SU-DHL-6 (cell line): Measurements from ENCODE around the gene SRA1.

Experiments
- H2AFZ ChIP-seq: fragments of 200-600 bp; sonication (generic); 2 replicates; pipeline ENCODE4 v1.6.1; 2014; ENCODE audit warnings: low read depth, mild to moderate bottlenecking, moderate library complexity, mixed read lengths, antibody characterized with exemption, low read length; ENCODE audit not compliant: severe bottlenecking
- H3F3A ChIP-seq: fragments of 200-600 bp; shearing (Covaris generic); 2 replicates; pipeline ENCODE4 v1.6.0; 2016; ENCODE audit warnings: antibody characterized with exemption, mild to moderate bottlenecking; ENCODE audit not compliant: insufficient read depth
- H3K27ac ChIP-seq: fragments of 200-600 bp; sonication (generic); 2 replicates; pipeline ENCODE4 v1.5.1; 2016; ENCODE audit warnings: low read depth, mild to moderate bottlenecking, low read length, moderate library complexity, mixed read lengths
- H3K27me3 ChIP-seq: fragments of 200-600 bp; sonication (generic), shearing (Covaris generic); 2 replicates; pipeline ENCODE4 v1.6.0; 2014; ENCODE audit warnings: mild to moderate bottlenecking, low read length
- H3K36me3 ChIP-seq: fragments of 200-600 bp; sonication (generic); 2 replicates; pipeline ENCODE4 v1.6.1; 2014; ENCODE audit warnings: mild to moderate bottlenecking, low read length, mixed read lengths
- H3K4me2 ChIP-seq: fragments of 300-600, 200-600 bp; shearing (Covaris generic), sonication (generic); 2 replicates; pipeline ENCODE4 v1.6.0; 2014; ENCODE audit warnings: low read length, low read depth, mild to moderate bottlenecking; ENCODE audit not compliant: poor library complexity, severe bottlenecking
- H3K4me3 ChIP-seq: fragments of 200-600 bp; sonication (generic); 2 replicates; pipeline ENCODE4 v1.5.1; 2014; ENCODE audit warnings: antibody characterized with exemption, low read length, mild to moderate bottlenecking, mixed read lengths; ENCODE audit not compliant: insufficient read depth, poor library complexity, severe bottlenecking
- H3K79me2 ChIP-seq: fragments of 200-600 bp; sonication (generic); 2 replicates; pipeline ENCODE4 v1.6.1; 2014; ENCODE audit warnings: mild to moderate bottlenecking, low read length, moderate library complexity; ENCODE audit not compliant: insufficient read depth
- H3K9ac ChIP-seq: fragments of 200-600 bp; sonication (generic); 2 replicates; pipeline ENCODE4 v1.7.0; 2014; ENCODE audit warnings: mild to moderate bottlenecking, low read length
- H3K9me2 ChIP-seq: fragments of 200-600 bp; sonication (generic); replicated peaks from 2 replicates; pipeline ENCODE4 v1.6.1; 2014; ENCODE audit warnings: low read length; ENCODE audit not compliant: insufficient read depth
- H3K9me3 ChIP-seq: fragments of 200-600 bp; sonication (generic); 2 replicates; pipeline ENCODE4 v1.6.1; 2014; ENCODE audit warnings: low read length, mixed read lengths; ENCODE audit not compliant: insufficient read depth
- H4K20me1 ChIP-seq: fragments of 200-600 bp; sonication (generic); 2 replicates; pipeline ENCODE4 v1.6.1; 2014; ENCODE audit warnings: low read depth, mild to moderate bottlenecking, antibody characterized with exemption, low read length, moderate library complexity, mixed read lengths
- CTCF ChIP-seq: fragments of 200-600 bp; sonication (generic); IDR thresholded peaks from one replicate; pipeline ENCODE4 v1.5.1; 2017; ENCODE audit warnings: antibody characterized with exemption, mild to moderate bottlenecking, low read length, moderate library complexity; ENCODE audit not compliant: insufficient read depth, poor library complexity, severe bottlenecking
- EZH2phosphoT487 ChIP-seq: fragments of 200-600 bp; sonication (generic), shearing (Covaris generic); conservative IDR thresholded peaks from 2 replicates; pipeline ENCODE4 v1.6.1; 2018; ENCODE audit warnings: mild to moderate bottlenecking, antibody characterized with exemption, low read length, moderate library complexity, mixed read lengths

Gene SRA1

GRCh38 chr5:140557136-140557805 is at the start of gene SRA1:
Gene SRA1, minus strand, starts transcription at chr5:140557473. Its CDS starts 21 bp downstream, at chr5:140557452.
- Histone ChIP-seq H3K27me3 (no peaks in the 10 kb centered on the region), H3K36me3 (0 out of 2 replicates have a peak, but pooled peaks cover 3% of the 10 kb centered on the region), H3K4me3 (peak within 1 kb of the TSS; percentile 97), H3K9me3 (no peaks in the 10 kb centered on the region), H3K9me2 (no peaks in the 10 kb centered on the region), H3K9ac (peak within 1 kb of the TSS; percentile 94), H4K20me1 (no peaks in the 10 kb centered on the region), H3F3A (no peaks in the 10 kb centered on the region), H3K27ac (peak within 1 kb of the TSS; percentile 70), H3K4me2 (peak within 1 kb of the TSS; percentile 88), H2AFZ (peak within 1 kb of the TSS; percentile 46), H3K79me2 (peaks cover 45% of the 10 kb centered on the region)
- TF ChIP-seq EZH2phosphoT487 = no peak
- TF ChIP-seq CTCF = no peak

- no peaks in the 10 kb centered on the region for H3K79me2 ChIP-seq
- H2AFZ ChIP-seq = no peak overlapping the region
- no peaks in the 10 kb centered on the region for H3K9me2 ChIP-seq
- no peak overlapping the region for H3K4me2 ChIP-seq
- H3K9me3 ChIP-seq = no peaks in the 10 kb centered on the region
- no peaks in the 10 kb centered on the region for H4K20me1 ChIP-seq
- TF ChIP-seq CTCF (no peak), EZH2phosphoT487 (no peak)
- no peak overlapping the region for H3K4me3 ChIP-seq
- no peaks in the 10 kb centered on the region for H3K36me3 ChIP-seq
- no peak overlapping the region for H3K9ac ChIP-seq
- no peaks in the 10 kb centered on the region for H3F3A ChIP-seq
- H3K27me3 ChIP-seq = no peaks in the 10 kb centered on the region
- no peak overlapping the region for H3K27ac ChIP-seq
Measured at GRCh38 chr5:140607031-140607430, 49.8 kb upstream of the SRA1 start.

GRCh38 chr5:140605879-140606278 is 48.6 kb upstream of the SRA1 start:
- H4K20me1 ChIP-seq = no peaks in the 10 kb centered on the region
- no peaks in the 10 kb centered on the region for H3K27me3 ChIP-seq
- H3K9me2 ChIP-seq = no peaks in the 10 kb centered on the region
- H3K4me2 ChIP-seq = no peak overlapping the region
- H3K79me2 ChIP-seq = no peaks in the 10 kb centered on the region
- no peak overlapping the region for H3K9ac ChIP-seq
- no peaks in the 10 kb centered on the region for H3K9me3 ChIP-seq
- no peaks in the 10 kb centered on the region for H3F3A ChIP-seq
- no peak overlapping the region for H2AFZ ChIP-seq
- H3K36me3 ChIP-seq = no peaks in the 10 kb centered on the region
- H3K27ac ChIP-seq = no peak overlapping the region
- no peak overlapping the region for H3K4me3 ChIP-seq
- TF ChIP-seq EZH2phosphoT487 = no peak
- no peak for TF ChIP-seq CTCF
